NB4 (cell line): ENCODE results near the gene SDK2.
"Not testable (repeated sequence)": the region's sequence is repeated elsewhere in the genome, so short reads cannot be mapped to it uniquely, and the experiment has no call there.

Experiments
- DNase-seq: peaks from one replicate; pipeline ENCODE4 v3.0.0; 2010; ENCODE audit warnings: low read depth
- H3K4me3 ChIP-seq: one replicate; pipeline ENCODE4 v1.5.1; 2011; ENCODE audit warnings: mild to moderate bottlenecking, low read depth, low read length, moderate library complexity
- MAX ChIP-seq: IDR thresholded peaks from 2 replicates; pipeline ENCODE4 v1.6.1; 2011; ENCODE audit warnings: low read depth, low read length
- MYC ChIP-seq: IDR thresholded peaks from 2 replicates; pipeline ENCODE4 v1.6.1; 2011; ENCODE audit warnings: low read depth, low read length
- POLR2A ChIP-seq: IDR thresholded peaks from 2 replicates; pipeline ENCODE4 v1.6.1; 2011; ENCODE audit warnings: mild to moderate bottlenecking; ENCODE audit not compliant: insufficient read length; ENCODE audit errors: extremely low read depth
- TF ChIP-seq, protein P1 (sequence below): IDR thresholded peaks from one replicate; pipeline ENCODE4 v1.5.1; 2012; ENCODE audit warnings: low read depth, low read length

SDK2 gene

GRCh38 chr17:73318836-73319235, 325.4 kb downstream of the SDK2 start:
- H3K4me3 ChIP-seq = no peak overlapping the region
- TF ChIP-seq MAX = no peak
- no peak for TF ChIP-seq POLR2A
- TF ChIP-seq MYC = no peak
- TF ChIP-seq, protein P1, sequence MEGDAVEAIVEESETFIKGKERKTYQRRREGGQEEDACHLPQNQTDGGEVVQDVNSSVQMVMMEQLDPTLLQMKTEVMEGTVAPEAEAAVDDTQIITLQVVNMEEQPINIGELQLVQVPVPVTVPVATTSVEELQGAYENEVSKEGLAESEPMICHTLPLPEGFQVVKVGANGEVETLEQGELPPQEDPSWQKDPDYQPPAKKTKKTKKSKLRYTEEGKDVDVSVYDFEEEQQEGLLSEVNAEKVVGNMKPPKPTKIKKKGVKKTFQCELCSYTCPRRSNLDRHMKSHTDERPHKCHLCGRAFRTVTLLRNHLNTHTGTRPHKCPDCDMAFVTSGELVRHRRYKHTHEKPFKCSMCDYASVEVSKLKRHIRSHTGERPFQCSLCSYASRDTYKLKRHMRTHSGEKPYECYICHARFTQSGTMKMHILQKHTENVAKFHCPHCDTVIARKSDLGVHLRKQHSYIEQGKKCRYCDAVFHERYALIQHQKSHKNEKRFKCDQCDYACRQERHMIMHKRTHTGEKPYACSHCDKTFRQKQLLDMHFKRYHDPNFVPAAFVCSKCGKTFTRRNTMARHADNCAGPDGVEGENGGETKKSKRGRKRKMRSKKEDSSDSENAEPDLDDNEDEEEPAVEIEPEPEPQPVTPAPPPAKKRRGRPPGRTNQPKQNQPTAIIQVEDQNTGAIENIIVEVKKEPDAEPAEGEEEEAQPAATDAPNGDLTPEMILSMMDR = no peak
- no peak for DNase-seq

GRCh38 chr17:73318427-73318813, 325.8 kb downstream of the SDK2 start:
- no peak for TF ChIP-seq MYC
- TF ChIP-seq MAX = no peak
- TF ChIP-seq POLR2A = no peak
- TF ChIP-seq, protein P1 = no peak
- no peak for DNase-seq
- H3K4me3 ChIP-seq = no peak overlapping the region

DNA sequence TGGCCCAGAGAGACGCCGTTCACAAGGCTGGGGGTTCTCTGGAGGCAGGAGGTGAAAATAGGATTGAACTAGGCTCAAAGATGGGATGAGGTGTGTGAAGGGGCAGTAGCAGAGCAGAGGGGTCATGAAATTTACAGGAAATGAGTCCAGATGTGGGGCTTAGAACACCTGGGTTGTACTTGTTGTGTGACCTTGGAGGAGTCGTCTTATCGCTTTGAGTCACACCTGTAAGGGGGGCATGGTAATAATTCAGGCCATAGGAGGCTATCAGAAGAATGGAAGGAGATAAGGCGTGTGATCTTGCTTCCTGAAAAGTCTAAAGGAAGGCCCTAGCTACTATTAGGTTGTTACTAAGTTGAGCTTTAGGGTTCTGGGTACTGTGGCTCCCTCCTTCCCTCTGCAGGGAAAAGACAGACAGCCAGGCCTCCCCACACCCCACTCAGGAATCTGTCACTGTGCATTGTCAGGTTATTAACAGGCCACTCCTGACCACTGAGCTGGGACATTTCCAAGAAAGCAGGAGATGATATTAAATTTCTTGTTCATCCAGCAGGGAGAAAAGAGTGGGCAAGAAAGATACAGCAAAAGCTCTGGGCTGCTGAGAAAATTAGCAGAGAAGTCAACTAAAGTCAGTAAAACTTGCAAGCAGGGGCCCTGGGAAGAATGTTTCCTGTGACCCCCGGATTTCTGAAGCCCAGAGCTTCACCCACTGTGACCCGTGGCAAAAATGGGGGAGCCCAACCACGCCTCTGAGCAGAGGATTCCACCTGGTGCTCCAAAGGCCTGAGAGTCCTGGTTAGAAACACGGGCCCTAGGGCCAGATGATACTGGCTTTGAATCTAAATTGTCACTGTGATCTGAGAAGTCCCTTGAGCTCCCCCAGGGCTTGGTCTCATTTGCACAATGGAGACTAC, 326.5 kb downstream of the SDK2 start:
- no peak for TF ChIP-seq MAX
- TF ChIP-seq MYC = no peak

DNA sequence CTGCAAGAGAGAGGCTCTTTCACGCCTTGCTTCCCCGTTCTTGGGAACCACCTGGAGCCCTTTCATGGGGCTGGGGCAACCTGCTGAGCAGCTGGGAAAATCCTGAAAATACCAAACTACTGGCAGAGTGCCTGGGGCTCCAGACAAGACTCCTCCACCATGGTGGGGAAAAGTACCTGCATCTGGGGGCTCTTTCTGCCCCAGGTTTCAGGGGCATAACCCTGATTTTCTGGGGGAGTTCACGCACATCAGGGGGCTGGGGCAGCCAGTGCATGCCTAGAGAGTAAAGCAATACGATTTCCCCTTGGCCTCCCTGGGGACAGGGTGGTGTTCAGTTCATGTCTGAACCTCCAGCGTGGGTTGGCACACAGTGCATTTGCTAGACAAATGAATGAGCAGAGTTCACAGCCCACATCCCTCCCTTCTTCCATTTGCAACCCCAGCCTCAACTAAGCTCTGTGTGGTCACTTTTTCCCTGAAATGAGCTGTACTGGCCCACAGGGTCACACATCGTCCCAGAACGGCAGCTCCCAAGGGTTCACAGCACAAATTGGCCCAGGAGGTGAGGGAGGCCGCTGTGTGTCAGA, 327.2 kb downstream of the SDK2 start:
- TF ChIP-seq, protein P1 = no peak
- TF ChIP-seq MAX (no peak), POLR2A (no peak), MYC (no peak)
- no peak overlapping the region for H3K4me3 ChIP-seq
- peak; percentile 79 for DNase-seq

More for the DNA sequence above, 326.5 kb downstream of the SDK2 start:
- DNase-seq = no peak
- H3K4me3 ChIP-seq = no peak overlapping the region

DNA sequence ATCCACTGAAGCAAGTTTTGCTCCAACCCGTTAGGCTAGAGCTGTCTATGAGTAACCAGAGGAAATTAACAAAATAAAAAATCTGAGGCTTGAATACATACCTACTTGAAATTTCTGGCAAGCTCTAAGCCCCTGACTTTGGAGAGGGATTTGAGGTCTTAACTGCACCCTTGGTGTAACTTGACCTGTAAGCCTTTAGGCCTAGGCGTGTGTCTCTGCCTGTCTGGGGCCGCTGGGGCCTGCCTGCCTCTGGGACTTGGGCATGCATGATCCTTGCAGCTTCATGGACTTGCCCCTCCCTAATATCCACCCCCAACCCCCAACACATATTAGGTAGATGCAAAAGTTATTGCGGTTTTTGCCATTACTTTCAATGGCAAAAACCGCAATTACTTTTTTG, 328.8 kb downstream of the SDK2 start:
- no peak overlapping the region for H3K4me3 ChIP-seq
- no peak for DNase-seq
- TF ChIP-seq POLR2A = no peak
- TF ChIP-seq, protein P1 = no peak

GRCh38 chr17:73313526-73314127, 330.6 kb downstream of the SDK2 start:
- no peak overlapping the region for H3K4me3 ChIP-seq
- TF ChIP-seq MAX (no peak), POLR2A (no peak), MYC (no peak)
- TF ChIP-seq, protein P1 = no peak
- peak; percentile 48 for DNase-seq

DNA sequence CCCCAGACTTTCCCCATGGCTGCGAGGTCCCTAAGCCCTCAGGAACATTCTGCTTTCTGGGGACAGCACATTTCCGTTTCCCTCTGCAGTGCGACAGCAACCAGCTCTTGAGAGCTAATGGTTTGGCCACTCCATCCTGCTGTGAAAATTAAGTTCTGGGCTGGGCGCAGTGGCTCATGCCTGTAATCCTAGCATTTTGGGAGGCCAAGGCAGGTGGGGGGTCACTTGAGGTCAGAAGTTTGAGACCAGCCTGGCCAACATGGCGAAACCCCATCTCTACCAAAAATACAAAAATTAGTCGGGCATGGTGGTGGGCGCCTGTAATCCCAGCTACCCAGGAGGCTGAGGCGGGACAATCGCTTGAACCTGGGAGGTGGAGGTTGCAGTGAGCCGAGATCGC, 331.4 kb downstream of the SDK2 start:
- peak; percentile 31 for DNase-seq
- not testable (repeated sequence) for H3K4me3 ChIP-seq
